HCT116 (cell line): ENCODE data around the gene PGA5. TPM values are rescaled to one million over a fixed set of nuclear protein-coding genes. Genes with fewer than 3 reads are reported as not detected.

ENCODE experiments used
- ATAC-seq: fragments of 200-7000 bp; cut with Tn5 transposase; 2 replicates; pipeline ENCODE4 v1.9.1; 2020; ENCODE audit warnings: mild to moderate bottlenecking, moderate library complexity
- BruUV-seq: library from RNA; stranded (reverse); fragments of 400-500 nt; replicated peaks from 2 replicates; lab custom pipeline; 2021; lab: Mats Ljungman, UMichigan
- CTCF ChIA-PET: fragments of 300-600 bp; sonication (Branson Sonifier 250); formaldehyde crosslinking; loops from one replicate; lab custom pipeline; 2021; ENCODE audit warnings: antibody characterized with exemption; lab: Charles Lee
- POLR2A ChIA-PET: fragments of 300-600, 350-600 bp; sonication (Branson Sonifier 250); formaldehyde crosslinking; loops from one replicate; lab custom pipeline; 2021; ENCODE audit warnings: antibody characterized with exemption; lab: Charles Lee
- RAD21 ChIA-PET, 2 experiments: fragments of 300-600 bp; sonication (Branson Sonifier 250); formaldehyde crosslinking; loops; one replicate each; lab custom pipeline; 2023; ENCODE audit warnings: low total read pairs in 2 of 2; ENCODE audit not compliant: uncharacterized antibody in 2 of 2, unreplicated experiment in 2 of 2, low non-redundant PET in 1 of 2; lab: Charles Lee
- DNase-seq: peaks from one replicate; pipeline ENCODE4 v3.0.0-alpha.2; 2010; ENCODE audit warnings: low read depth, low spot score
- H2AFZ ChIP-seq: fragments of 200-600 bp; shearing (Covaris generic), sonication (generic); 2 replicates; pipeline ENCODE4 v1.6.1; 2017; ENCODE audit warnings: low read depth, mixed run types, mixed read lengths, antibody characterized with exemption, low read length; ENCODE audit not compliant: poor library complexity, severe bottlenecking
- H3K27ac ChIP-seq: 2 replicates; pipeline ENCODE4 v1.5.1; 2012; ENCODE audit warnings: low read depth, low read length
- H3K27me3 ChIP-seq: fragments of 200-600 bp; sonication (generic); 2 replicates; pipeline ENCODE4 v1.6.1; 2016; ENCODE audit warnings: mixed run types, low read length, mixed read lengths; ENCODE audit not compliant: insufficient read depth
- H3K36me3 ChIP-seq, 2 experiments: fragments of 200-500 bp in 1 of 2; fragments of 200-600 bp in 1 of 2; sonication (Bioruptor generic) in 1 of 2; sonication (generic) in 1 of 2; 2 replicates each; pipeline versions ENCODE4 v1.5.1 to v1.6.1; 2014 to 2016; ENCODE audit warnings: low read length in 2 of 2, inconsistent platforms in 1 of 2, mixed read lengths in 1 of 2, mixed run types in 1 of 2; ENCODE audit not compliant: insufficient read depth in 2 of 2, control insufficient read depth in 1 of 2
- H3K4me1 ChIP-seq, 2 experiments: fragments of 200-600 bp in 1 of 2; sonication (generic) in 1 of 2; 2 replicates each; pipeline versions ENCODE4 v1.5.1 to v1.6.1; 2012 to 2017; ENCODE audit warnings: low read length in 2 of 2, inconsistent platforms in 1 of 2, mild to moderate bottlenecking in 1 of 2, mixed read lengths in 1 of 2, mixed run types in 1 of 2, moderate library complexity in 1 of 2; ENCODE audit not compliant: insufficient read depth in 2 of 2, control insufficient read depth in 1 of 2
- H3K4me2 ChIP-seq: fragments of 200-600 bp; sonication (generic); 2 replicates; pipeline ENCODE4 v1.6.1; 2017; ENCODE audit warnings: mixed run types, low read length, mixed read lengths
- H3K4me3 ChIP-seq, 2 experiments: fragments of 200-600 bp in 1 of 2; sonication (generic) in 1 of 2; replicated peaks in 1 of 2; 2 replicates each; pipeline ENCODE4 v1.5.1; 2011 to 2016; ENCODE audit warnings: low read length in 2 of 2, control low read depth in 1 of 2, low read depth in 1 of 2, mild to moderate bottlenecking in 1 of 2, mixed read lengths in 1 of 2, mixed run types in 1 of 2
- H3K79me2 ChIP-seq: fragments of 200-600 bp; sonication (generic); 2 replicates; pipeline ENCODE4 v1.6.1; 2017; ENCODE audit warnings: mild to moderate bottlenecking, mixed run types, low read length, moderate library complexity, mixed read lengths; ENCODE audit not compliant: insufficient read depth
- H3K9ac ChIP-seq: fragments of 200-600 bp; sonication (generic); 2 replicates; pipeline ENCODE4 v1.6.1; 2016; ENCODE audit warnings: low read length, mixed read lengths
- H3K9me2 ChIP-seq: fragments of 200-600 bp; sonication (generic), shearing (Covaris generic); 2 replicates; pipeline ENCODE4 v1.6.1; 2017; ENCODE audit warnings: mixed run types, mild to moderate bottlenecking, moderate library complexity; ENCODE audit not compliant: insufficient read depth
- H3K9me3 ChIP-seq, 2 experiments: fragments of 200-500 bp in 1 of 2; fragments of 200-600 bp in 1 of 2; sonication (Bioruptor generic) in 1 of 2; sonication (generic) in 1 of 2; 2 replicates each; pipeline ENCODE4 v1.6.1; 2014 to 2017; ENCODE audit warnings: low read length in 2 of 2, mixed read lengths in 2 of 2, inconsistent platforms in 1 of 2, low read depth in 1 of 2, mild to moderate bottlenecking in 1 of 2, mixed run types in 1 of 2, moderate library complexity in 1 of 2; ENCODE audit not compliant: control insufficient read depth in 1 of 2, insufficient read depth in 1 of 2
- H4K20me1 ChIP-seq: fragments of 200-600 bp; sonication (generic), shearing (Covaris generic); 2 replicates; pipeline ENCODE4 v1.6.1; 2017; ENCODE audit warnings: mixed run types, mild to moderate bottlenecking, moderate library complexity; ENCODE audit not compliant: insufficient read depth
- CBX3 ChIP-seq: IDR thresholded peaks from 2 replicates; pipeline ENCODE4 v1.6.1; 2012; ENCODE audit warnings: low read depth
- EGR1 ChIP-seq: IDR thresholded peaks from 2 replicates; pipeline ENCODE4 v1.6.1; 2012; ENCODE audit warnings: low read depth
- EZH2 ChIP-seq: fragments of 200-600 bp; sonication (generic); IDR thresholded peaks from 2 replicates; pipeline ENCODE4 v1.6.1; 2017; ENCODE audit warnings: antibody characterized with exemption, mixed run types
- EZH2phosphoT487 ChIP-seq: fragments of 200-600 bp; IDR thresholded peaks from 2 replicates; pipeline ENCODE4 v1.6.1; 2018; ENCODE audit warnings: antibody characterized with exemption, borderline replicate concordance
- FOSL1 ChIP-seq: IDR thresholded peaks from 2 replicates; pipeline ENCODE4 v1.6.1; 2012; ENCODE audit warnings: low read depth
- POLR2AphosphoS5 ChIP-seq: IDR thresholded peaks from 2 replicates; pipeline ENCODE4 v1.6.1; 2011; ENCODE audit warnings: mild to moderate bottlenecking, low read depth, low read length, moderate library complexity
- RAD21 ChIP-seq: IDR thresholded peaks from 2 replicates; pipeline ENCODE4 v1.6.1; 2012; ENCODE audit warnings: low read depth, mild to moderate bottlenecking
- SIN3A ChIP-seq: IDR thresholded peaks from 2 replicates; pipeline ENCODE4 v1.6.1; 2012; ENCODE audit warnings: low read depth
- TCF7L2 ChIP-seq: IDR thresholded peaks from 2 replicates; pipeline ENCODE4 v1.7.0; 2011; ENCODE audit warnings: borderline replicate concordance, inconsistent platforms; ENCODE audit not compliant: insufficient read depth, insufficient read length; ENCODE audit errors: extremely low read depth
- YY1 ChIP-seq: IDR thresholded peaks from 2 replicates; pipeline ENCODE4 v1.6.1; 2011; ENCODE audit warnings: low read length, low read depth, moderate library complexity, mild to moderate bottlenecking; ENCODE audit not compliant: insufficient replicate concordance; ENCODE audit errors: extremely low read depth
- ZNF274 ChIP-seq: fragments of 200-500 bp; sonication (Bioruptor generic); IDR thresholded peaks from 2 replicates; pipeline ENCODE4 v1.6.1; 2014; ENCODE audit warnings: mild to moderate bottlenecking, low read depth, low read length, inconsistent platforms
- intact Hi-C: fragments of 100-400 bp; cut with micrococcal nuclease; formaldehyde crosslinking; loops from 2 replicates; pipeline ENCODE4 v1.10.0; 2022
- total RNA-seq: library from RNA; stranded (reverse); gene quantifications from one replicate; pipeline ENCODE4 v1.2.1, GENCODE V29; 2021; ENCODE audit not compliant: unreplicated experiment
- TF ChIP-seq, protein P1 (sequence below), 3 experiments: fragments of 200-600 bp in 1 of 3; sonication (generic) in 1 of 3; IDR thresholded peaks in 2 of 3; conservative IDR thresholded peaks in 1 of 3; 2 replicates each; pipeline ENCODE4 v1.5.1; 2012 to 2017; ENCODE audit warnings: low read depth in 2 of 3, low read length in 2 of 3, antibody characterized with exemption in 1 of 3, borderline replicate concordance in 1 of 3, control low read depth in 1 of 3, mild to moderate bottlenecking in 1 of 3, mixed read lengths in 1 of 3, mixed run types in 1 of 3, moderate library complexity in 1 of 3; ENCODE audit not compliant: insufficient read depth in 1 of 3
- TF ChIP-seq, protein P2 (sequence below): IDR thresholded peaks from 2 replicates; pipeline ENCODE4 v1.6.1; 2012
- TF ChIP-seq, protein P3 (sequence below): IDR thresholded peaks from 2 replicates; pipeline ENCODE4 v1.6.1; 2011; ENCODE audit warnings: mild to moderate bottlenecking, low read length, moderate library complexity; ENCODE audit not compliant: insufficient replicate concordance; ENCODE audit errors: extremely low read depth

Gene PGA5
- total RNA-seq, 1 experiment from 2014 or later: not detected

GRCh38 chr11:61267437-61267841 lies 26.5 kb downstream of the PGA5 start:
- intact Hi-C loops: no loop called here
- TF ChIP-seq, protein P1, sequence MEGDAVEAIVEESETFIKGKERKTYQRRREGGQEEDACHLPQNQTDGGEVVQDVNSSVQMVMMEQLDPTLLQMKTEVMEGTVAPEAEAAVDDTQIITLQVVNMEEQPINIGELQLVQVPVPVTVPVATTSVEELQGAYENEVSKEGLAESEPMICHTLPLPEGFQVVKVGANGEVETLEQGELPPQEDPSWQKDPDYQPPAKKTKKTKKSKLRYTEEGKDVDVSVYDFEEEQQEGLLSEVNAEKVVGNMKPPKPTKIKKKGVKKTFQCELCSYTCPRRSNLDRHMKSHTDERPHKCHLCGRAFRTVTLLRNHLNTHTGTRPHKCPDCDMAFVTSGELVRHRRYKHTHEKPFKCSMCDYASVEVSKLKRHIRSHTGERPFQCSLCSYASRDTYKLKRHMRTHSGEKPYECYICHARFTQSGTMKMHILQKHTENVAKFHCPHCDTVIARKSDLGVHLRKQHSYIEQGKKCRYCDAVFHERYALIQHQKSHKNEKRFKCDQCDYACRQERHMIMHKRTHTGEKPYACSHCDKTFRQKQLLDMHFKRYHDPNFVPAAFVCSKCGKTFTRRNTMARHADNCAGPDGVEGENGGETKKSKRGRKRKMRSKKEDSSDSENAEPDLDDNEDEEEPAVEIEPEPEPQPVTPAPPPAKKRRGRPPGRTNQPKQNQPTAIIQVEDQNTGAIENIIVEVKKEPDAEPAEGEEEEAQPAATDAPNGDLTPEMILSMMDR (IDR thresholded peaks at IDR 0.05 in 2 of 3, conservative IDR thresholded peaks at IDR 0.05 in 1 of 3; ENCODE audit: borderline replicate concordance in 1 of 3, insufficient read depth in 1 of 3, low read depth in 2 of 3, low read length in 2 of 3): no peak
- TF ChIP-seq EZH2phosphoT487 (no peak), FOSL1 (no peak), YY1 (no peak), ZNF274 (no peak), SIN3A (no peak), EGR1 (no peak), EZH2 (no peak), TCF7L2 (no peak), POLR2AphosphoS5 (no peak), CBX3 (no peak), RAD21 (no peak)
- TF ChIP-seq, protein P2, sequence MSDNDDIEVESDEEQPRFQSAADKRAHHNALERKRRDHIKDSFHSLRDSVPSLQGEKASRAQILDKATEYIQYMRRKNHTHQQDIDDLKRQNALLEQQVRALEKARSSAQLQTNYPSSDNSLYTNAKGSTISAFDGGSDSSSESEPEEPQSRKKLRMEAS: no peak
- TF ChIP-seq, protein P3, sequence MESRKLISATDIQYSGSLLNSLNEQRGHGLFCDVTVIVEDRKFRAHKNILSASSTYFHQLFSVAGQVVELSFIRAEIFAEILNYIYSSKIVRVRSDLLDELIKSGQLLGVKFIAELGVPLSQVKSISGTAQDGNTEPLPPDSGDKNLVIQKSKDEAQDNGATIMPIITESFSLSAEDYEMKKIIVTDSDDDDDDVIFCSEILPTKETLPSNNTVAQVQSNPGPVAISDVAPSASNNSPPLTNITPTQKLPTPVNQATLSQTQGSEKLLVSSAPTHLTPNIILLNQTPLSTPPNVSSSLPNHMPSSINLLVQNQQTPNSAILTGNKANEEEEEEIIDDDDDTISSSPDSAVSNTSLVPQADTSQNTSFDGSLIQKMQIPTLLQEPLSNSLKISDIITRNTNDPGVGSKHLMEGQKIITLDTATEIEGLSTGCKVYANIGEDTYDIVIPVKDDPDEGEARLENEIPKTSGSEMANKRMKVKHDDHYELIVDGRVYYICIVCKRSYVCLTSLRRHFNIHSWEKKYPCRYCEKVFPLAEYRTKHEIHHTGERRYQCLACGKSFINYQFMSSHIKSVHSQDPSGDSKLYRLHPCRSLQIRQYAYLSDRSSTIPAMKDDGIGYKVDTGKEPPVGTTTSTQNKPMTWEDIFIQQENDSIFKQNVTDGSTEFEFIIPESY: no peak
- TF ChIP-seq, all 23 proteins: peak for 0
- H3K79me2 ChIP-seq: no peaks in the 10 kb centered on the region
- BruUV-seq: no TSS peak
- DNase-seq: no peak
- no peak overlapping the region for H3K4me3 ChIP-seq
- ChIA-PET RAD21 (no interaction called here), CTCF (no interaction called here), POLR2A (no interaction called here)
- H3K9me2 ChIP-seq: no peaks in the 10 kb centered on the region
- H3K9me3 ChIP-seq: no peaks in the 10 kb centered on the region
- H3K4me2 ChIP-seq: no peak overlapping the region
- peak; percentile 31; the same call in 1 of the 2 replicates for ATAC-seq
- H3K9ac ChIP-seq: no peak overlapping the region
- H3K27me3 ChIP-seq: no peaks in the 10 kb centered on the region
- no peak overlapping the region for H2AFZ ChIP-seq
- H3K36me3 ChIP-seq: no peaks in the 10 kb centered on the region
- no peak overlapping the region for H3K27ac ChIP-seq
- H4K20me1 ChIP-seq: no peaks in the 10 kb centered on the region
- H3K4me1 ChIP-seq: peaks cover 8 to 15% of the 10 kb centered on the region in 2 experiments
